Astrocyte (in vitro differentiated cells and primary cell): ENCODE measurements around the gene P2RY8.

Experiments
- EZH2 ChIP-seq: IDR thresholded peaks from 2 replicates; pipeline ENCODE4 v1.6.1; 2012; ENCODE audit warnings: mild to moderate bottlenecking, low read length, inconsistent platforms; ENCODE audit not compliant: insufficient read depth
- TF ChIP-seq, protein P1 (sequence below): IDR thresholded peaks from 2 replicates; pipeline ENCODE4 v1.5.1; 2011; ENCODE audit warnings: low read depth, mild to moderate bottlenecking, inconsistent platforms, low read length, moderate library complexity; ENCODE audit not compliant: insufficient read depth

GRCh38 chrX:1528884-1529203 is 8.1 kb downstream of the P2RY8 start:
- TF ChIP-seq, protein P1, sequence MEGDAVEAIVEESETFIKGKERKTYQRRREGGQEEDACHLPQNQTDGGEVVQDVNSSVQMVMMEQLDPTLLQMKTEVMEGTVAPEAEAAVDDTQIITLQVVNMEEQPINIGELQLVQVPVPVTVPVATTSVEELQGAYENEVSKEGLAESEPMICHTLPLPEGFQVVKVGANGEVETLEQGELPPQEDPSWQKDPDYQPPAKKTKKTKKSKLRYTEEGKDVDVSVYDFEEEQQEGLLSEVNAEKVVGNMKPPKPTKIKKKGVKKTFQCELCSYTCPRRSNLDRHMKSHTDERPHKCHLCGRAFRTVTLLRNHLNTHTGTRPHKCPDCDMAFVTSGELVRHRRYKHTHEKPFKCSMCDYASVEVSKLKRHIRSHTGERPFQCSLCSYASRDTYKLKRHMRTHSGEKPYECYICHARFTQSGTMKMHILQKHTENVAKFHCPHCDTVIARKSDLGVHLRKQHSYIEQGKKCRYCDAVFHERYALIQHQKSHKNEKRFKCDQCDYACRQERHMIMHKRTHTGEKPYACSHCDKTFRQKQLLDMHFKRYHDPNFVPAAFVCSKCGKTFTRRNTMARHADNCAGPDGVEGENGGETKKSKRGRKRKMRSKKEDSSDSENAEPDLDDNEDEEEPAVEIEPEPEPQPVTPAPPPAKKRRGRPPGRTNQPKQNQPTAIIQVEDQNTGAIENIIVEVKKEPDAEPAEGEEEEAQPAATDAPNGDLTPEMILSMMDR, result no peak
- TF ChIP-seq EZH2, result no peak
